ENCODE data around the gene DPM1. TPM values are rescaled to one million over a fixed set of nuclear protein-coding genes. Genes with fewer than 3 reads are reported as not detected.

DPM1 gene
- total and polyA plus RNA-seq, 2 donors (not counting 3 experiments of a cell fraction or from before 2014, with no cell fraction given), result 33.9 to 41.9 TPM

DNA sequence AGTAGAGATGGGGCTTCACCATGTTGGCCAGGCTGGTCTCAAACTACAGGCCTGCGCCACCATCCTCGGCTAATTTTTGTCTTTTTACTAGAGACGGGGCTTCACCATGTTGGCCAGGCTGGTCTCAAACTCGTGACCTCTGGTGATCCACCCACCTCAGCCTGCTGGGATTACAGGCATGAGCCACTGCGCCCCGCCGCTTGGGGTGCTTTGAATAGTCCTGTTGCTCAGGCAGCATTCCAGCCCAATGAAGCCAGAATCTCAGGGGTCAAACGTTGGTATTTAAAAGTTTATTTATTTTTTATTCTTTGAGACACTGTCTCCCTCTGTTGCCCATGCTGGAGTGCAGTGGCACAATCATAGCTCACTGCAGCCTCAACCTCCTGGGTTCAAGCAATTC lies 11.6 kb upstream of the DPM1 start:
- Histone ChIP-seq H3K4me1 (ENCODE audit: control insufficient read depth, extremely low read depth, insufficient read depth, low read length) (no peaks in the 10 kb centered on the region), H3K9me1 (replicated peaks; ENCODE audit: control insufficient read depth, extremely low read depth, insufficient read depth, low read length) (no peaks in the 10 kb centered on the region), H3K9ac (replicated peaks; ENCODE audit: extremely low read depth, insufficient read depth, low read length) (no peak overlapping the region), H3K9me3 (replicated peaks; ENCODE audit: control insufficient read depth, insufficient read depth, low read length) (no peaks in the 10 kb centered on the region), H3K4me3 (replicated peaks in 1 of 3; ENCODE audit: insufficient read depth in 1 of 3, low read depth in 1 of 3, low read length in 3 of 3) (no peak overlapping the region), H3K27ac (ENCODE audit: insufficient read depth, low read depth, low read length) (no peak overlapping the region), H2AFZ (ENCODE audit: low read depth, low read length) (no peak overlapping the region), H3K79me2 (ENCODE audit: control insufficient read depth, insufficient read depth, low read length) (no peaks in the 10 kb centered on the region), H3K4me2 (ENCODE audit: insufficient read depth, low read length) (no peak overlapping the region), H4K20me1 (replicated peaks; ENCODE audit: control insufficient read depth, extremely low read depth, insufficient read depth, low read length) (no peaks in the 10 kb centered on the region), H3K36me3 (ENCODE audit: control insufficient read depth in 2 of 2, extremely low read depth in 1 of 2, insufficient read depth in 2 of 2, low read length in 2 of 2) (no peaks in the 10 kb centered on the region), H3K27me3 (ENCODE audit: control insufficient read depth in 2 of 2, insufficient read depth in 2 of 2, low read length in 2 of 2) (peaks cover 7 to 8% of the 10 kb centered on the region in 2 experiments)
- CTCF ChIA-PET, result no interaction called here
- POLR2A ChIA-PET, result no interaction called here
- intact Hi-C loops (cut with micrococcal nuclease) (loop anchor here (10.0 kb wide), 1 partner anchor 495 kb away; no protein-coding TSS in a partner anchor), dilution Hi-C loops (cut with MboI; ENCODE audit: extremely low pct_ligation_motif_present, low sequenced_read_pairs) (no loop called here)
- FAIRE-seq, result no peak
- TF ChIP-seq MYC (IDR thresholded peaks at IDR 0.05; ENCODE audit: low read depth, low read length), result no peak
- TF ChIP-seq JUN (IDR thresholded peaks at IDR 0.05; ENCODE audit: borderline replicate concordance, insufficient read depth, insufficient read length, low read depth), result no peak
- TF ChIP-seq, protein P1, sequence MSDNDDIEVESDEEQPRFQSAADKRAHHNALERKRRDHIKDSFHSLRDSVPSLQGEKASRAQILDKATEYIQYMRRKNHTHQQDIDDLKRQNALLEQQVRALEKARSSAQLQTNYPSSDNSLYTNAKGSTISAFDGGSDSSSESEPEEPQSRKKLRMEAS (IDR thresholded peaks at IDR 0.05; ENCODE audit: insufficient read depth, insufficient read length), result no peak
- no peak for TF ChIP-seq FOS (IDR thresholded peaks at IDR 0.05; ENCODE audit: borderline replicate concordance, insufficient read depth, low read length)
- no peak for TF ChIP-seq POLR2AphosphoS5 (IDR thresholded peaks at IDR 0.05; ENCODE audit: insufficient read depth, low read depth, low read length)
- no peak for TF ChIP-seq EZH2 (IDR thresholded peaks at IDR 0.05; ENCODE audit: borderline replicate concordance, low read depth, low read length, severe bottlenecking)
- no peak for TF ChIP-seq POLR2A (IDR thresholded peaks at IDR 0.05; ENCODE audit: low read depth, low read length)
- TF ChIP-seq, protein P2, sequence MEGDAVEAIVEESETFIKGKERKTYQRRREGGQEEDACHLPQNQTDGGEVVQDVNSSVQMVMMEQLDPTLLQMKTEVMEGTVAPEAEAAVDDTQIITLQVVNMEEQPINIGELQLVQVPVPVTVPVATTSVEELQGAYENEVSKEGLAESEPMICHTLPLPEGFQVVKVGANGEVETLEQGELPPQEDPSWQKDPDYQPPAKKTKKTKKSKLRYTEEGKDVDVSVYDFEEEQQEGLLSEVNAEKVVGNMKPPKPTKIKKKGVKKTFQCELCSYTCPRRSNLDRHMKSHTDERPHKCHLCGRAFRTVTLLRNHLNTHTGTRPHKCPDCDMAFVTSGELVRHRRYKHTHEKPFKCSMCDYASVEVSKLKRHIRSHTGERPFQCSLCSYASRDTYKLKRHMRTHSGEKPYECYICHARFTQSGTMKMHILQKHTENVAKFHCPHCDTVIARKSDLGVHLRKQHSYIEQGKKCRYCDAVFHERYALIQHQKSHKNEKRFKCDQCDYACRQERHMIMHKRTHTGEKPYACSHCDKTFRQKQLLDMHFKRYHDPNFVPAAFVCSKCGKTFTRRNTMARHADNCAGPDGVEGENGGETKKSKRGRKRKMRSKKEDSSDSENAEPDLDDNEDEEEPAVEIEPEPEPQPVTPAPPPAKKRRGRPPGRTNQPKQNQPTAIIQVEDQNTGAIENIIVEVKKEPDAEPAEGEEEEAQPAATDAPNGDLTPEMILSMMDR (IDR thresholded peaks at IDR 0.05; ENCODE audit: extremely low read depth in 1 of 2, insufficient read depth in 1 of 2, low read depth in 1 of 2, low read length in 2 of 2), result no peak
- no peak for TF ChIP-seq GATA2 (IDR thresholded peaks at IDR 0.05; ENCODE audit: insufficient read depth, insufficient read length, low read depth, low read length)
- BruUV-seq (replicated peaks), result no TSS peak
- DNase-seq (ENCODE audit: low read depth, low spot score), result no peak
